SK-N-SH treated with all-trans-retinoic acid at 6 μM for 48 hours (cell line): ENCODE results near the gene MAMDC4.

Experiments
- GLIS3 ChIP-seq: fragments of 250-450 bp; sonication (Bioruptor Pico); IDR thresholded peaks from 2 replicates; pipeline ENCODE4 v1.5.0; 2020; ENCODE audit warnings: mild to moderate bottlenecking, moderate library complexity
- ISL1 ChIP-seq: fragments of 250-450 bp; sonication (Bioruptor Pico); IDR thresholded peaks from 2 replicates; pipeline ENCODE4 v2.1.2; 2022; ENCODE audit warnings: mild to moderate bottlenecking, moderate library complexity
- SNAI2 ChIP-seq: fragments of 250-450 bp; sonication (Bioruptor Pico); IDR thresholded peaks from 2 replicates; pipeline ENCODE4 v1.5.0; 2020; ENCODE audit warnings: mild to moderate bottlenecking, moderate library complexity
- ZFP3 ChIP-seq: fragments of 250-450 bp; sonication (Bioruptor Pico); IDR thresholded peaks from 2 replicates; pipeline ENCODE4 v1.5.0; 2020; ENCODE audit warnings: mild to moderate bottlenecking, moderate library complexity
- ZNF70 ChIP-seq: fragments of 450-650 bp; formaldehyde crosslinking; IDR thresholded peaks from 2 replicates; pipeline ENCODE4 v1.5.0; 2020; ENCODE audit warnings: mild to moderate bottlenecking, moderate library complexity
- TF ChIP-seq, protein P1 (sequence below): fragments of 250-450 bp; sonication (Bioruptor Pico); IDR thresholded peaks from 2 replicates; pipeline ENCODE4 v1.8.0; 2020; ENCODE audit warnings: mild to moderate bottlenecking, moderate library complexity, borderline replicate concordance

DNA sequence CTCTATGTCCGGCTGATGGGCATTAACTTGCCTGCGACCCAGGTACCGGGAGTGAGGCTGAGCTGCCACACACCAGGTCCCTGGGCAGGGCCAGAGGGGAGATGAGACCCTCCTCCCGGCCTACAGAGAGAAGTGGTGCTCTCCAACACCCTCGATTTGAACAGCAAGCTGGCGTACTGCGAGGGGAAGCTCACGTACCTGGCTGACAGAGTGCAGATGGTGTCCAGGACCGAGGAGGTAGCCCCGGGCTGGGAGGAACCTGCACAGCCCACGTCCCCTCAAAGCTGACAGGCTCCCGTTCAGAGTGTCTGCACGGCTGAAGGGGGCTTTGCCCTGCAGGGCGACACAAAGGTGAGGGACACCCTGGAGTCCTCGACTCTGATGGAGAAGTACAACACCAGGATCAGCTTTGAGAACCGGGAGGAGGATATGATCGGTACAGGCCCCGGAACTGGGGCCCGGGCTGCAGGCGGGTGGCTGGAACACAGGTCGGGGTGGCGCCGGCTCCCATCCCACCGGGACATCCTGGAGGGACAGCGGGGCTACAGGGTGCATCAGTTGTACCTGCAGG lies 45.4 kb upstream of the MAMDC4 start:
- TF ChIP-seq SNAI2 (CRISPR knock-in tag) (no peak), ZNF70 (CRISPR knock-in tag) (no peak), ZFP3 (CRISPR knock-in tag) (no peak), GLIS3 (CRISPR knock-in tag) (no peak), ISL1 (CRISPR knock-in tag) (no peak)
- TF ChIP-seq, protein P1, sequence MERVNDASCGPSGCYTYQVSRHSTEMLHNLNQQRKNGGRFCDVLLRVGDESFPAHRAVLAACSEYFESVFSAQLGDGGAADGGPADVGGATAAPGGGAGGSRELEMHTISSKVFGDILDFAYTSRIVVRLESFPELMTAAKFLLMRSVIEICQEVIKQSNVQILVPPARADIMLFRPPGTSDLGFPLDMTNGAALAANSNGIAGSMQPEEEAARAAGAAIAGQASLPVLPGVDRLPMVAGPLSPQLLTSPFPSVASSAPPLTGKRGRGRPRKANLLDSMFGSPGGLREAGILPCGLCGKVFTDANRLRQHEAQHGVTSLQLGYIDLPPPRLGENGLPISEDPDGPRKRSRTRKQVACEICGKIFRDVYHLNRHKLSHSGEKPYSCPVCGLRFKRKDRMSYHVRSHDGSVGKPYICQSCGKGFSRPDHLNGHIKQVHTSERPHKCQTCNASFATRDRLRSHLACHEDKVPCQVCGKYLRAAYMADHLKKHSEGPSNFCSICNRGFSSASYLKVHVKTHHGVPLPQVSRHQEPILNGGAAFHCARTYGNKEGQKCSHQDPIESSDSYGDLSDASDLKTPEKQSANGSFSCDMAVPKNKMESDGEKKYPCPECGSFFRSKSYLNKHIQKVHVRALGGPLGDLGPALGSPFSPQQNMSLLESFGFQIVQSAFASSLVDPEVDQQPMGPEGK = no peak
